GM18517 (cell line): Measurements from ENCODE around the gene SKIC3.

Source experiments
- ATAC-seq: cut with Tn5 transposase; IDR thresholded peaks from one replicate; pipeline ENCODE4 v1.9.1; 2021; ENCODE audit warnings: mild to moderate bottlenecking, moderate library complexity; ENCODE audit not compliant: unreplicated experiment

SKIC3 gene

GRCh38 chr5:95554647-95555548 is at the start of gene SKIC3, which contains the start of gene ARSK:
Gene SKIC3 (minus strand): TSS chr5:95554977. CDS start chr5:95547150, 7,827 bp downstream.
Gene ARSK (plus strand): TSS chr5:95555101. CDS start chr5:95555279, 178 bp downstream.
- ATAC-seq = peak; percentile 89

- ATAC-seq = no peak
Measured at GRCh38 chr5:95600557-95600956, 45.8 kb upstream of the SKIC3 start.

- no peak for ATAC-seq
Measured at GRCh38 chr5:95599252-95599651, 44.5 kb upstream of the SKIC3 start.

- ATAC-seq = no peak
Measured at GRCh38 chr5:95595289-95595931, 40.6 kb upstream of the SKIC3 start.

GRCh38 chr5:95591490-95591901 is 36.7 kb upstream of the SKIC3 start:
- peak; percentile 88 for ATAC-seq

- no peak for ATAC-seq
Measured at GRCh38 chr5:95590880-95591279, 36.1 kb upstream of the SKIC3 start.

GRCh38 chr5:95583992-95584391 is 29.2 kb upstream of the SKIC3 start:
- ATAC-seq = no peak

- ATAC-seq = no peak
Measured at GRCh38 chr5:95581576-95581975, 26.8 kb upstream of the SKIC3 start.

GRCh38 chr5:95572016-95572415 is 17.2 kb upstream of the SKIC3 start:
- no peak for ATAC-seq

GRCh38 chr5:95565280-95565920 is 10.6 kb upstream of the SKIC3 start:
- ATAC-seq = no peak

GRCh38 chr5:95564450-95564849 is 9.7 kb upstream of the SKIC3 start:
- no peak for ATAC-seq

GRCh38 chr5:95563367-95563766 is 8.6 kb upstream of the SKIC3 start:
- ATAC-seq = no peak

- no peak for ATAC-seq
Measured at GRCh38 chr5:95562282-95562681, 7.5 kb upstream of the SKIC3 start.

- ATAC-seq = no peak
Measured at GRCh38 chr5:95557841-95558240, 3.1 kb upstream of the SKIC3 start.

GRCh38 chr5:95555553-95555952 is 776 bp upstream of the SKIC3 start:
- ATAC-seq = no peak

GRCh38 chr5:95554331-95554646 is 488 bp downstream of the SKIC3 start:
- peak; percentile 24 for ATAC-seq

GRCh38 chr5:95549030-95549429 is 5.7 kb downstream of the SKIC3 start:
- no peak for ATAC-seq

GRCh38 chr5:95543017-95543705 is 11.6 kb downstream of the SKIC3 start:
- no peak for ATAC-seq

GRCh38 chr5:95537501-95537900 is 17.3 kb downstream of the SKIC3 start:
- ATAC-seq = no peak

- no peak for ATAC-seq
Measured at GRCh38 chr5:95533761-95534160, 21.0 kb downstream of the SKIC3 start.

GRCh38 chr5:95533106-95533505 is 21.7 kb downstream of the SKIC3 start:
- no peak for ATAC-seq
